Stimulated activated CD8-positive, alpha-beta memory T cell treated with anti-CD3 and anti-CD28 coated beads, Interleukin-7, amount 100 ng/mL, for 24 hours (primary cell): ENCODE results near the gene MCTP1.

Experiments used
- DNase-seq: peaks from one replicate; pipeline ENCODE4 v3.0.0-alpha.2; 2020; ENCODE audit warnings: low read depth

Gene MCTP1

GRCh38 chr5:95072281-95072680 is 212.6 kb downstream of the MCTP1 start:
- DNase-seq: no peak

- DNase-seq: no peak
Measured at GRCh38 chr5:95070866-95071265, 214.0 kb downstream of the MCTP1 start.

- DNase-seq: no peak
Measured at GRCh38 chr5:95070453-95070852, 214.4 kb downstream of the MCTP1 start.

GRCh38 chr5:95069948-95070347 is 214.9 kb downstream of the MCTP1 start:
- no peak for DNase-seq

- DNase-seq: no peak
Measured at GRCh38 chr5:95069021-95069420, 215.9 kb downstream of the MCTP1 start.

GRCh38 chr5:95068289-95068910 is 216.5 kb downstream of the MCTP1 start:
- no peak for DNase-seq

- no peak for DNase-seq
Measured at GRCh38 chr5:95066048-95066447, 218.8 kb downstream of the MCTP1 start.

- no peak for DNase-seq
Measured at GRCh38 chr5:95063492-95063891, 221.4 kb downstream of the MCTP1 start.

- DNase-seq: no peak
Measured at GRCh38 chr5:95060098-95060497, 224.8 kb downstream of the MCTP1 start.

- DNase-seq: no peak
Measured at GRCh38 chr5:95059636-95060035, 225.3 kb downstream of the MCTP1 start.

- DNase-seq: no peak
Measured at GRCh38 chr5:95057615-95058014, 227.3 kb downstream of the MCTP1 start.

- no peak for DNase-seq
Measured at GRCh38 chr5:95053253-95053652, 231.6 kb downstream of the MCTP1 start.

GRCh38 chr5:95050708-95051107 is 234.2 kb downstream of the MCTP1 start:
- no peak for DNase-seq

GRCh38 chr5:95048628-95049027 is 236.3 kb downstream of the MCTP1 start:
- no peak for DNase-seq

GRCh38 chr5:95045181-95045965 is 239.5 kb downstream of the MCTP1 start:
- DNase-seq: no peak

GRCh38 chr5:95044096-95044495 is 240.8 kb downstream of the MCTP1 start:
- DNase-seq: no peak

GRCh38 chr5:95043648-95044047 is 241.2 kb downstream of the MCTP1 start:
- no peak for DNase-seq

GRCh38 chr5:95043234-95043633 is 241.7 kb downstream of the MCTP1 start:
- DNase-seq: no peak

- no peak for DNase-seq
Measured at GRCh38 chr5:95042037-95042436, 242.9 kb downstream of the MCTP1 start.

- DNase-seq: no peak
Measured at GRCh38 chr5:95035891-95036685, 248.8 kb downstream of the MCTP1 start.

GRCh38 chr5:95032801-95033200 is 252.1 kb downstream of the MCTP1 start:
- DNase-seq: no peak

- no peak for DNase-seq
Measured at GRCh38 chr5:95029569-95030366, 255.1 kb downstream of the MCTP1 start.
